Measurements from ENCODE around the gene PLA2G15.

Gene PLA2G15

DNA sequence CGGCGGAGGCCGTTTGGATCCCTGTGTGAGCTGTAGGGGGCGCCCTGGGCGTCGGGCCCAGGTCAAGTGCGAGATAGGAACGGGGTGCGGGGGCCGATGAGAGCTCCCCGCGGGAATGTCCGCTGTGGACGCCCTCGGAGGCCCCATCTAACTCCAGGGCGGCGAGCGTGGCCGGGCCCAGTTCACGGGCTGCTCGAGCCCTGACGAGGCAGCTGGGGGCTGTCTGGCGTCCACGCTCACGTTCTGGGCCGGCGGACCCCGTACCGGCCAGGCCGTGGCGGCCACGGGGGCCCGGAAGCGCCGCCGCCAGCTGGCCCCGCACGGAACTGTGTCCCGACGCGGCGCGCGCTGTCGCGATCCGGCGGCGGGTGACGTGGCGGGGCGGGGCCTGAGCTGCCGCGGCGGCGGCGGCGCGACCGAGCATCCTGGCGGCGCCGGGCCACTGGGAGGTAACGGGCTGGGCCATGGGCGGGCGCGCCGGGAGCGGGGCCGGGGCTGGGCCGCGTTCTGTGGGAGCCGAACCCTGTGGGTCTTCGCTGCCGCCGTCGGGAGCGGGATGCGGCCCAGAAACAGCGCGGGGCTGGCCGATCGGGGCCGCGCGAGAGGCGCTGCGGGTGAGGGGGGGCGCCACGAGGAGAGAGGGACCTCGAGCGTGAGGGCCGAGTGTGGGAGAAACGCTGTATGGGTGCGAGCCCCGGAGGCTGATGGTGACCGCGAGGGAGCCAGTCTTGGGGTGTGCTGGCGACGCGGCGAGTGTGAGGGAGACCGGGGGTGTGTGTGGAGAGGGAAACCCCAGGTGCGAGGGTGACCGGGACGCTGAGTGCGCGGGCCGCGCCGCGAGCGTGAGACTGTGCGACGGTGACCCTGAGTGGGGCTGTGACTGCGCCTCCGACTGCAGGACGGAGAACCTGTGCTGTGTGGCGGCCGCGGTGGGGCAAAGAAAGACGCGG lies 19.2 kb downstream of the PLA2G15 start, which contains the start of gene SLC7A6:
Gene SLC7A6 (plus strand): TSS at position 399 of the 950 bp plus-strand sequence. CDS start 10,201 bp downstream, outside the sequence.
- no peaks in the 10 kb centered on the region for H3K9me3 ChIP-seq (ENCODE audit: control insufficient read depth, insufficient read depth, low read length)
- peaks cover 60% of the 10 kb centered on the region for H3K79me2 ChIP-seq (ENCODE audit: control insufficient read depth, low read length)
- peak within 1 kb of the TSS; percentile 87 for H3K4me3 ChIP-seq (ENCODE audit: low read length)
- no peaks in the 10 kb centered on the region for H4K20me1 ChIP-seq (ENCODE audit: control insufficient read depth, insufficient read depth, low read depth, low read length)
- no peaks in the 10 kb centered on the region for H3K9me2 ChIP-seq (replicated peaks; ENCODE audit: control insufficient read depth, low read length)
- H3F3A ChIP-seq (ENCODE audit: control insufficient read depth, insufficient read depth) = 0 out of 2 replicates have a peak, but pooled peaks cover 4% of the 10 kb centered on the region
- peak within 1 kb of the TSS; percentile 86 for H3K4me2 ChIP-seq (ENCODE audit: low read length)
- H3K27me3 ChIP-seq (ENCODE audit: control insufficient read depth, low read length) = no peaks in the 10 kb centered on the region
- H3K36me3 ChIP-seq (ENCODE audit: control insufficient read depth, low read length) = peaks cover 25% of the 10 kb centered on the region
- TF ChIP-seq EZH2phosphoT487 (IDR thresholded peaks at IDR 0.05; ENCODE audit: borderline replicate concordance, low read length) (no peak), CTCF (IDR thresholded peaks at IDR 0.05; ENCODE audit: low read depth, low read length, poor library complexity, severe bottlenecking) (peak; percentile 87)
- peaks cover 20% of the 10 kb centered on the region for H3K4me1 ChIP-seq (ENCODE audit: control insufficient read depth, low read length)
- H3K27ac ChIP-seq (ENCODE audit: low read depth, low read length) = peak within 1 kb of the TSS; percentile 62

GRCh38 chr16:68265078-68265920 lies 20.1 kb downstream of the PLA2G15 start:
- H4K20me1 ChIP-seq (ENCODE audit: control insufficient read depth, insufficient read depth, low read depth, low read length) = 0 out of 2 replicates have a peak, but pooled peaks cover under 1% of the 10 kb centered on the region
- TF ChIP-seq EZH2phosphoT487 (IDR thresholded peaks at IDR 0.05; ENCODE audit: borderline replicate concordance, low read length) = no peak
- no peak for TF ChIP-seq CTCF (IDR thresholded peaks at IDR 0.05; ENCODE audit: low read depth, low read length, poor library complexity, severe bottlenecking)
- H3F3A ChIP-seq (ENCODE audit: control insufficient read depth, insufficient read depth) = 0 out of 2 replicates have a peak, but pooled peaks cover 4% of the 10 kb centered on the region
- H3K4me2 ChIP-seq (ENCODE audit: low read length) = peak overlapping the region; percentile 86
- no peaks in the 10 kb centered on the region for H3K27me3 ChIP-seq (ENCODE audit: control insufficient read depth, low read length)
- peak overlapping the region; percentile 87 for H3K4me3 ChIP-seq (ENCODE audit: low read length)
- H3K27ac ChIP-seq (ENCODE audit: low read depth, low read length) = peak overlapping the region; percentile 62
- peaks cover 68% of the 10 kb centered on the region for H3K79me2 ChIP-seq (ENCODE audit: control insufficient read depth, low read length)
- H3K4me1 ChIP-seq (ENCODE audit: control insufficient read depth, low read length) = peaks cover 20% of the 10 kb centered on the region
- no peaks in the 10 kb centered on the region for H3K9me3 ChIP-seq (ENCODE audit: control insufficient read depth, insufficient read depth, low read length)
- H3K36me3 ChIP-seq (ENCODE audit: control insufficient read depth, low read length) = peaks cover 33% of the 10 kb centered on the region
- H3K9me2 ChIP-seq (replicated peaks; ENCODE audit: control insufficient read depth, low read length) = no peaks in the 10 kb centered on the region

GRCh38 chr16:68267612-68268405 lies 22.6 kb downstream of the PLA2G15 start:
- no peak for TF ChIP-seq EZH2phosphoT487 (IDR thresholded peaks at IDR 0.05; ENCODE audit: borderline replicate concordance, low read length)
- no peak for TF ChIP-seq CTCF (IDR thresholded peaks at IDR 0.05; ENCODE audit: low read depth, low read length, poor library complexity, severe bottlenecking)
- Histone ChIP-seq H3K27me3 (ENCODE audit: control insufficient read depth, low read length) (no peaks in the 10 kb centered on the region), H3K79me2 (ENCODE audit: control insufficient read depth, low read length) (peaks cover 94% of the 10 kb centered on the region), H3K9me2 (replicated peaks; ENCODE audit: control insufficient read depth, low read length) (no peaks in the 10 kb centered on the region), H3K4me1 (ENCODE audit: control insufficient read depth, low read length) (peaks cover 35% of the 10 kb centered on the region), H3K27ac (ENCODE audit: low read depth, low read length) (no peak overlapping the region), H3K4me2 (ENCODE audit: low read length) (no peak overlapping the region), H3K36me3 (ENCODE audit: control insufficient read depth, low read length) (peaks cover 54% of the 10 kb centered on the region), H3K9me3 (ENCODE audit: control insufficient read depth, insufficient read depth, low read length) (no peaks in the 10 kb centered on the region), H4K20me1 (ENCODE audit: control insufficient read depth, insufficient read depth, low read depth, low read length) (0 out of 2 replicates have a peak, but pooled peaks cover 2% of the 10 kb centered on the region), H3K4me3 (ENCODE audit: low read length) (no peak overlapping the region), H3F3A (ENCODE audit: control insufficient read depth, insufficient read depth) (0 out of 2 replicates have a peak, but pooled peaks cover 4% of the 10 kb centered on the region)
